Measurements from ENCODE around the gene CNKSR3.

The CNKSR3 gene

DNA sequence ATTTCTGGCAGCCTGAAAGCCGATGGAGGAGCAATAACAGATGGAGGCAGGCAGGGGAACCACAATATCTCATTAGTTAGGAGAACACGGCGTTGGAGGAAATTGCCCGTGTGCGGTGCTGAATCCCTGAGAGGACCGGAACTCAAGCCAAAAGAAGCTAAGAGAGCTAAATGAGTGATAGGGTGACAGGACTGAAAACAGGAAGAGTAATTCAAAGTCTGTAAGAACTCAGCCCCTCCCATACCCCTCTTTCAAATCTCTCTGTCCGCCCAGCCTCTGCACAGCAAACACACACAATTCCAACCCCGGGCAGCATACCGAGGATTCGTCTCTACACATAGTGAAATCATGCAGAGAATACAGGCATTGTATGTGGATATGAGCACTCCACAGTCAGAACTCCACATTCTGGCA is 151.3 kb downstream of the CNKSR3 start:
- no peak for DNase-seq (ENCODE audit: low read depth)
- TF ChIP-seq, protein P1, sequence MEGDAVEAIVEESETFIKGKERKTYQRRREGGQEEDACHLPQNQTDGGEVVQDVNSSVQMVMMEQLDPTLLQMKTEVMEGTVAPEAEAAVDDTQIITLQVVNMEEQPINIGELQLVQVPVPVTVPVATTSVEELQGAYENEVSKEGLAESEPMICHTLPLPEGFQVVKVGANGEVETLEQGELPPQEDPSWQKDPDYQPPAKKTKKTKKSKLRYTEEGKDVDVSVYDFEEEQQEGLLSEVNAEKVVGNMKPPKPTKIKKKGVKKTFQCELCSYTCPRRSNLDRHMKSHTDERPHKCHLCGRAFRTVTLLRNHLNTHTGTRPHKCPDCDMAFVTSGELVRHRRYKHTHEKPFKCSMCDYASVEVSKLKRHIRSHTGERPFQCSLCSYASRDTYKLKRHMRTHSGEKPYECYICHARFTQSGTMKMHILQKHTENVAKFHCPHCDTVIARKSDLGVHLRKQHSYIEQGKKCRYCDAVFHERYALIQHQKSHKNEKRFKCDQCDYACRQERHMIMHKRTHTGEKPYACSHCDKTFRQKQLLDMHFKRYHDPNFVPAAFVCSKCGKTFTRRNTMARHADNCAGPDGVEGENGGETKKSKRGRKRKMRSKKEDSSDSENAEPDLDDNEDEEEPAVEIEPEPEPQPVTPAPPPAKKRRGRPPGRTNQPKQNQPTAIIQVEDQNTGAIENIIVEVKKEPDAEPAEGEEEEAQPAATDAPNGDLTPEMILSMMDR (IDR thresholded peaks at IDR 0.05; ENCODE audit: low read depth, low read length, missing control alignments), result no peak
- no peak overlapping the region for H3K4me3 ChIP-seq (ENCODE audit: low read depth, low read length)

DNA sequence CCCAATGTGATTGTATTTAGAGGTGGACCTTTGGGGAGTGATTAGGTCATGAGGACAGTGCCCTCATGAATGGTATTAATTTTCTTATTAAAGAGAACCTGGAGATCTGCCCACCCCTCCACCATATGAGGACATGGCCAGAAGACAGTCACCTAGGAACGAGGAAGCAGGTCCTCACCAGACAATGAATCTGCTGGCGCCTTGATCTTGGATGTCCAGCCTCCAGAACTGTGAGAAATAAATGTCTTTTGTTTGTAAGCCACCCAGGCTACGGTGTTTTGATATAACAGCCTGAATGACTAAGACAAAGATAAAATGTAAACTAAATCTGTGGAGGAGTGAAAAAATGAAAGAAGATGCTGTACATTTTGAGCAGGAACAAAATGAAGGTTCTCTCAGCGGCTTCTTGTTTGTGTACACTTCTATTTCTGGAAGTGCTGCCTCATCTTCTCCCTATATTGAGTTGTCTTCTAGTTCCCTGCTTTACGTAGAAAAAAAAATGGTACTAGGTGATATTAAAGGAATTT is 152.4 kb downstream of the CNKSR3 start:
- DNase-seq (ENCODE audit: low read depth), result no peak
- TF ChIP-seq, protein P1 (IDR thresholded peaks at IDR 0.05; ENCODE audit: low read depth, low read length, missing control alignments), result no peak
- no peak overlapping the region for H3K4me3 ChIP-seq (ENCODE audit: low read depth, low read length)

DNA sequence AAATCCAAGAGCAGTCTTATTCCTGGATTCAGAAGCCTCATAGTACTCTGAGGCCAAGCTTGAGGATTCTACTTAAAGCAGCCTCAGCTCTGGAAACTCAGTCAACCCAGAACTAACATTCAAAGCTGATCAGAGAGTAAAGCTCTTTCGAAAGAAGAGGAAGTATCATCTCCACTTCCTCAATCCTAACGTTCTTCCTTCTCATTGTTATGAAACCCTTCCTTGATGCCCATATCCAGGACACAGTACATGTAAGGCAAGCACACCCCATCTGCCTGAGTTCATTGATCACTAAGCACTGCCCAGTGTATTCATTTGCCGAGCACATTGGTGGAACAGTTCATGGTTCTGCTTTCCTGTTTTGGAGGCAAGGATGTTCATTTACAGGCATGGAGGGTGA is 153.8 kb downstream of the CNKSR3 start, which contains the start of gene IPCEF1:
Gene IPCEF1 (minus strand): TSS at position 114 of the 400 bp plus-strand sequence. CDS start 90,856 bp downstream, outside the sequence.
- H3K4me3 ChIP-seq (ENCODE audit: low read depth, low read length), result no peak within 1 kb of the TSS
- DNase-seq (ENCODE audit: low read depth), result no peak
- TF ChIP-seq, protein P1 (IDR thresholded peaks at IDR 0.05; ENCODE audit: low read depth, low read length, missing control alignments), result no peak

DNA sequence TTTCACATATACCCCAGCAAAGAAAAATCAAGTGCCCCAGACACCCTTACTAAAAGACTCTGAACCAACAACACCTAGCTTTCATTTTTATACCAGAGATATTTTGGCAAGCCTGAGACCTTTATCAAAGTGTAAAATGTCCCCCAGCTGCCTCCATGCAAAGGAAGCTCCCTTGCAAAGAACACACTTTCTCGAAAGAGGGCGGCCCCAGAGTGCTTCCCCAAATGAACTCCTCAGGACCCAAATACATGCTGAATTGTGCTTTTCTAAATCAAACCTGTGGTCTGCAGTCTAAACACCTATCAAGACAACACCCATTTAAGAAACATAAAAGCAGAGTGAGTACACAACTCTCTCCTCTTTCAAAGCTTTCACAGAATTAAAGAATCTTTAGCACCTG is 154.4 kb downstream of the CNKSR3 start:
- TF ChIP-seq, protein P1 (IDR thresholded peaks at IDR 0.05; ENCODE audit: low read depth, low read length, missing control alignments), result no peak
- H3K4me3 ChIP-seq (ENCODE audit: low read depth, low read length), result no peak overlapping the region
- no peak for DNase-seq (ENCODE audit: low read depth)

DNA sequence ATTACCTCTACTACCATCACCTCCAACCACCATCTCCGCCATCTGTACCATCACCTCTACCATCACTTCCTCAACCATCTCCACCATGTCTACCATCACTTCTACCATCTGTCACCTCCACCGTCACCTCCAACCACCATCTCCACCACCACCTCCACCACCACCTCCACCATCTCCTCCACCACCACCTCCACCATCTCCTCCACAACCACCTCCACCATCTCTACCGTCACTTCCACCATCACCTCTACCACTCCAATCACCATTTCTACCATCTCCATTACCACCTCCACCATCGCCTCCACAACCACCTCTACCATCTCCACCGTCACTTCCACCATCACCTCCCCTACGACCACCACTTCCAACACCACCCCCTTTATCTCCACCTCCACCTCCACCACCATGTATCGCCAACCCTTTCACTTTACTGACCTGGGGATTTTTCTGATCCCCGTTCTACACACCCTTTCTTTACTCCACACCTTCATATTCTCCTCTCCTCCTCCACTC is 156.2 kb downstream of the CNKSR3 start:
- TF ChIP-seq, protein P1 (IDR thresholded peaks at IDR 0.05; ENCODE audit: low read depth, low read length, missing control alignments), result no peak
- DNase-seq (ENCODE audit: low read depth), result no peak
- no peak overlapping the region for H3K4me3 ChIP-seq (ENCODE audit: low read depth, low read length)

DNA sequence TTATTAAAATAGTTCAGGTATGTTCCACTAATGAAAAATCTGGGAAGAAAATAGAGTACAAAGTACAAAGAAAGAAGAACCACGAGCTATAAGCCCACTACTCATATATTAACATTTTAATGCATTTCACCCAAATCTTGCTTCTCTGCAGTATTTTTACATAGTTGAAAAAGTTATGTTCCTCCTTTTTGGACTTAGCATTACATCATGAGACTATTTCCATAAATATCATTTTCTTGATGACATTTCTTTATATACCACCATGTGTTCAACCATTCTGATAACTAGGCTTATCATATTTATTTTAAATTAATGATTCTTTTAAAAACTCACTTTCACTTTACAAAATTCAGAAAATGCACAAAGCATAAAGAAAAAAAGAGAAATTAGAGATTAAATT is 156.9 kb downstream of the CNKSR3 start:
- no peak overlapping the region for H3K4me3 ChIP-seq (ENCODE audit: low read depth, low read length)
- TF ChIP-seq, protein P1 (IDR thresholded peaks at IDR 0.05; ENCODE audit: low read depth, low read length, missing control alignments), result no peak
- no peak for DNase-seq (ENCODE audit: low read depth)
